ENCODE data around the gene GJA5.
"Not testable (repeated sequence)": the region's sequence is repeated elsewhere in the genome, so short reads cannot be mapped to it uniquely, and the experiment has no call there.

GJA5 gene

DNA sequence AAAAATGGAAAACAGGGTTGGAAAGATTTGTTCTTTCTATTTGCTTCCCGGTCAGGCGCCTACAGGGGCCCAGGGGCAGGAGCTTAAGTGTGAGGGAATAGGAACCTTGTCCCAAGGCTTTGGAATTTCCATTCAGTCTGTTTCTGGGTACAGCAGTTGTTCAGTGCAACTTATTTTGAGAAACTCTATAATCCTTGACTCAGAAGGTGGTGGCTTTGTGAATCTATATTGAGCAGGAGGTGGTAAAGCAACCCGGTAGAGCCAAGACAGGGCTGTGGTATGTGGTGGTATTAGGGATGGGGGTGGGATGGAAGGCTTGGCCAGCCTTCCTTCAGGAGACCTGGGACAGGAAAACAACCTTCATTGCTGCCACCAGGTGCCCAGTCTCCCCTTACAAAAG is 20.0 kb downstream of the GJA5 start:
- TF ChIP-seq, protein P1, sequence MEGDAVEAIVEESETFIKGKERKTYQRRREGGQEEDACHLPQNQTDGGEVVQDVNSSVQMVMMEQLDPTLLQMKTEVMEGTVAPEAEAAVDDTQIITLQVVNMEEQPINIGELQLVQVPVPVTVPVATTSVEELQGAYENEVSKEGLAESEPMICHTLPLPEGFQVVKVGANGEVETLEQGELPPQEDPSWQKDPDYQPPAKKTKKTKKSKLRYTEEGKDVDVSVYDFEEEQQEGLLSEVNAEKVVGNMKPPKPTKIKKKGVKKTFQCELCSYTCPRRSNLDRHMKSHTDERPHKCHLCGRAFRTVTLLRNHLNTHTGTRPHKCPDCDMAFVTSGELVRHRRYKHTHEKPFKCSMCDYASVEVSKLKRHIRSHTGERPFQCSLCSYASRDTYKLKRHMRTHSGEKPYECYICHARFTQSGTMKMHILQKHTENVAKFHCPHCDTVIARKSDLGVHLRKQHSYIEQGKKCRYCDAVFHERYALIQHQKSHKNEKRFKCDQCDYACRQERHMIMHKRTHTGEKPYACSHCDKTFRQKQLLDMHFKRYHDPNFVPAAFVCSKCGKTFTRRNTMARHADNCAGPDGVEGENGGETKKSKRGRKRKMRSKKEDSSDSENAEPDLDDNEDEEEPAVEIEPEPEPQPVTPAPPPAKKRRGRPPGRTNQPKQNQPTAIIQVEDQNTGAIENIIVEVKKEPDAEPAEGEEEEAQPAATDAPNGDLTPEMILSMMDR (conservative IDR thresholded peaks at IDR 0.05) = no peak
- no peak overlapping the region for H3K27ac ChIP-seq

DNA sequence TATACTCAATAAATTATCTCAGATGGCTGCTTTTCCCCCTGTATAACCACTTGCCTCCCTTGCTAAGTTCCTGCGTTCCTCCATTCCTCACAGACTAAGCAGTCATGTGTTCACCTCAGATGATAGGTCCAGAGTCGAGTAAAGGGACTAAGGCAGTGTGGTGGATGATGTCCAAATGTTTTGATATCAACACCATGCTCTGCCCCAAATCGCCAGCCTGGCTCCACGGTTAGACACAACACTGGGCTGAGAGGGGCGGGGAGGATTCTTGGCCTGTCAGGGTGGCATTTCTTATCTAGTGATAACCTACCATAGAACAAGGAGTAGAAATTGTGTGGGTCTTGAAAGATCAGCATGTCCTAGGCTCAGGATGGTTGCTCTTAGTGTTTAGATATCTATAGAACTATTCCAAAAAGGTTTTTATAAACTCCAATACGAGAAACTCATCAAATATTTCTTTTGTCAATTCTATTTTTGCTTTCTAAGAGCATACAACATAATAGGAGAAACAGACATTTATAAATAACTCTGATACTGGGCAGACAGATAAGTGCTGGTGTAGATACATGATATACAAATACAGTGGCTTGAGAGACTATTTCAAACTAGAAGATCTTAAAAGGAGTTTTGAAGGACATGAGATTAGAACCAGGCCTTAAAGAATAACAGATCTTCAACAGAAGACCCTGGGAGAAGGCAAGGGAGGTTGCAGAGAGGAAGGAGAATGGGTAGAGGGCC is 21.5 kb downstream of the GJA5 start:
- TF ChIP-seq, protein P1 (conservative IDR thresholded peaks at IDR 0.05) = no peak
- H3K27ac ChIP-seq = no peak overlapping the region

DNA sequence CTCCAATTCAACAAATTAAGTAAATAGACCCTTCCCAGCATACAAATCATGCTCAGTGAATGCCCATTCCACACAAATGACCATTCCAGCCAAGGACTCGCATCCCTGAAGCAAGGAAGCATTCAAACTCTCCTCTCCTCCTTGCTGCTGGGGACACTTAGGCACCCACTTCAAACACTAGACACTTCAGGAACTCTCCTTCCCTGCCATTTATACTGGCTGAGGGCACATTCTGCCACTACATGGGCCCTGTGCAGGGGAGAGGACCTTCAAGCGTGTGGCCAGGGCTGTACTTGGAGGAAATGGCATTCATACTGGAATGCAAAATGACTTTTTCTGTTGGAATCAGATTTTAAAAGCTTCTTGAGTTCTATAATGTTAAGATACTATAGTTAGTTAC is 22.3 kb downstream of the GJA5 start:
- H3K27ac ChIP-seq = no peak overlapping the region
- TF ChIP-seq, protein P1 (conservative IDR thresholded peaks at IDR 0.05) = no peak

DNA sequence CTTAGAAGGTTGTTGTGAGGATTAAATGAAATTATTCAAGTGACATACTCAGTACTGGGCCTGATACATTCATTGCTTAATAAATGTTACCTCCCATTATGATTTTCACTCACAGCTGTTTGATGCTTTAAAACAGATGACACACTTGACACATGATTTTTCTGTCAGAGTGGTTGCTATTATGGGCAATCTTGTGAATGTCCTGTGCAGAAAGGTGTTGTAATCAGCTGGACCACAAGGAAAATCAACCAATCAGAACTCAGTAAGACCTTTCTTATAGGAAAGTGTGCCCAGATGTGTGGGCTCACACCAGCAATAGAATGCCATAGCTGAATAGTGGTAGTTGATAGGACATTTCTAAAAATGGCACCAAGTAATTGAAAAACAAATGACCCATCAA is 23.5 kb downstream of the GJA5 start:
- TF ChIP-seq, protein P1 (conservative IDR thresholded peaks at IDR 0.05) = no peak
- no peak overlapping the region for H3K27ac ChIP-seq

DNA sequence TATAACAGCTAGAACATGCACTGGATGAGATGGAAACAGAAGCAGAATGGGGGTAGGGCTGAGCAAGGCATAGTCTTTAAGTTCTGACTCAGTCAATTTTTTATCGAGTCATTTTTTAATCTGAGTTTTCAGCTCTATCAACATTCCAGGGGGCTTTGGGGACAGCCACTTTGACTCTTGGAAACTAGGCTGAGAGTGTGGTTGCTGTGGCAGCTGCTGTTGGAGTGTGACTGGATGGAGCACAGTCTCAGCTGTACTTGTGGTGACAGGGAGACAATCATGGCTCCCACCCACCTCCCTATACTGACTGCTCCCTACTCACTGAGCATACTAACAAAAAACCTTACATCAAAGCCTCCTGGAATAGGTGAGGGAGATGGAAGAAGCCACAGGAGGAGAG is 25.0 kb downstream of the GJA5 start:
- TF ChIP-seq, protein P1 (conservative IDR thresholded peaks at IDR 0.05) = no peak
- H3K27ac ChIP-seq = no peak overlapping the region

DNA sequence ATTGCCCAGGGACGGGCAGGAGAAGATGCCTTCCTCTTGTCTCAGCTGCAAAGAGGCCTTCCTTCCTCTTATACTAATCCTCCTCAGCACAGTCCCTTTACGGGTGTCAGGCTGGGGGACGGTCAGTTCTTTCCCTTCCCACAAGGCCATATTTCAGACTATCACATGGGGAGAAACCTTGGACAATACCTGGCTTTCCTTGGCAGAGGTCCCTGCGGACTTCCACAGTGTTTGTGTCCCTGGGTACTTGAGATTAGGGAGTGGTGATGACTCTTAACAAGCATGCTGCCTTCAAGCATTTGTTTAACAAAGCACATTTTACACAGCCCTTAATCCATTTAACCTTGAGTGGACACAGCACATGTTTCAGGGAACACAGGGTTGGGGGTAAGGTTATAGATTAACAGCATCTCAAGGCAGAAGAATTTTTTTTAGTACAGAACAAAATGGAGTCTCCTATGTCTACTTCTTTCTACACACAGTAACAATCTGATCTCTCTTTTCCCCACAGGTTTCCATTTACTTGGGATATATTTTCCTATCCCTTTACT is 26.0 kb downstream of the GJA5 start:
- not testable (repeated sequence) for H3K27ac ChIP-seq

DNA sequence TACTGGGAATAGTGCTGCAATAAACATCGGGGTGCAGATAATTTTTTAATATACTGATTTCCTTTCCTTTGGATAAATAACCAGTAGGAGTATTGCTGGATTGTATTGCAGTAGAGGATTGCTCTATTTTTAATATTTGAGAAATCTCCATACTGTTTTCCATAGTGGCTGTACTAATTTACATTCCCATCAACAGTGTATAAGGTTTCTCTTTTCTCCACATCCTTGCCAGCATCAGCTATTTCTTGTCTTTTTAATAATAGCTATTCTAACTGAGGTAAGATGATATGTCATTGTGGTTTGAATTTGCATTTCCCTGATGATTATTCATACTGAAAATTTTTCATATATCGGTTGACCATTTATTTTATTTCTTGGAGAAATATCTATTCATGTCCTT is 31.1 kb downstream of the GJA5 start:
- H3K27ac ChIP-seq = no peak overlapping the region
- TF ChIP-seq, protein P1 (conservative IDR thresholded peaks at IDR 0.05) = no peak

DNA sequence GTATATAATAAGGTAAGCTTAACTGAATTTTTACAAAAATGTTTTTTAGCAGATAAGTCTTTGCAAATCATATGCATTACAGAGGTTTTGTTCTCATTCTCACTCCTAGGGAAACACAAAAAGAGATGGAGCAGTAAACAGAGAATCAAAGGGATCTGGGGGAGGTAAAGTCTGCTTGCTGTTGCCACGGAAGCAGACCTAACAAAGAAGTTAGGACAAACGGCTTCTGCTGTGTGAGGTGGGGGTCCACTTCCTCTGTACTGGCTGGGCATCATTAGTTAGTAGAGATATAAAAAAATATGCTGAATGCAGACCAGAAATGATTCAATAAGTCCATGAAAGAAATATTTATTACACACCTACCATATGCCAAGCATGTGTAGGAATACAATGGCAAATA is 34.2 kb downstream of the GJA5 start:
- TF ChIP-seq, protein P1 (conservative IDR thresholded peaks at IDR 0.05) = no peak
- H3K27ac ChIP-seq = no peak overlapping the region

All from VCaP (cell line).